GM06990 (cell line): ENCODE data around the gene MUC22.
"Not testable (repeated sequence)": the region's sequence is repeated elsewhere in the genome, so short reads cannot be mapped to it uniquely, and the experiment has no call there.

Experiments
- DNase-seq: peaks from one replicate; pipeline ENCODE4 v3.0.0-alpha.2; 2011; ENCODE audit not compliant: insufficient read length; ENCODE audit errors: extremely low read depth
- H3K27me3 ChIP-seq: replicated peaks from 2 replicates; pipeline ENCODE4 v1.6.0; 2011; ENCODE audit warnings: low read length; ENCODE audit not compliant: control insufficient read depth, insufficient read depth
- H3K36me3 ChIP-seq: 2 replicates; pipeline ENCODE4 v1.5.1; 2011; ENCODE audit warnings: low read length; ENCODE audit not compliant: control insufficient read depth, insufficient read depth
- H3K4me3 ChIP-seq: replicated peaks from 2 replicates; pipeline ENCODE4 v1.5.1; 2011; ENCODE audit warnings: low read depth, mild to moderate bottlenecking, control low read depth, low read length
- CTCF ChIP-seq: IDR thresholded peaks from 2 replicates; pipeline ENCODE4 v1.5.1; 2011; ENCODE audit warnings: low read length, control low read depth, mild to moderate bottlenecking, inconsistent platforms; ENCODE audit not compliant: insufficient read depth, poor library complexity, severe bottlenecking

The MUC22 gene

DNA sequence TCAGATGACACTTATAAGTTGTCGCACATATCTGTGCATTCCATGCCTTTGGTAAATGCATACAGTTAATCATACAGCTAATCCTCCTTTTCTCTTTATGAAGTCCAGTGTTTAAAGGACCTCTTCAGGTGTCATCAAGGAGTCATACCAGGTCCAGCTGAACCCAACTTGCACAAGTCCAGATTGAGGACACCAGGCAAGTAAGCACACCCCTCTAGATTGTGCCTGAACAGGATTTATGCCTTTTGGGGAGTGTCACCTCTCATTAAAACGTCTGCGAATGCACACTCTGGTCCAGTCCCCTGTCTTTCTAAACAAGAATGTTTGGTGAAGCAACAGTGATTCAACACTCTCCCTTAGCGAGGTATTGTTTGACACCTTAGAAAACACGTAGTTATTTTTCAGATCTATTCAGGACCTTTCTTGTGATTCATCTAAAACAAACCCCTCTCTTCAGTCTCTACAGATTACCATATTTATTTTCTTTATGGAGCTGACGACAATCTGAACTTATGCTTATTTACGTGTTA, 53.7 kb downstream of the MUC22 start:
- TF ChIP-seq CTCF = no peak
- H3K36me3 ChIP-seq = peaks cover 2% of the 10 kb centered on the region
- no peak for DNase-seq
- no peaks in the 10 kb centered on the region for H3K27me3 ChIP-seq
- no peak overlapping the region for H3K4me3 ChIP-seq

DNA sequence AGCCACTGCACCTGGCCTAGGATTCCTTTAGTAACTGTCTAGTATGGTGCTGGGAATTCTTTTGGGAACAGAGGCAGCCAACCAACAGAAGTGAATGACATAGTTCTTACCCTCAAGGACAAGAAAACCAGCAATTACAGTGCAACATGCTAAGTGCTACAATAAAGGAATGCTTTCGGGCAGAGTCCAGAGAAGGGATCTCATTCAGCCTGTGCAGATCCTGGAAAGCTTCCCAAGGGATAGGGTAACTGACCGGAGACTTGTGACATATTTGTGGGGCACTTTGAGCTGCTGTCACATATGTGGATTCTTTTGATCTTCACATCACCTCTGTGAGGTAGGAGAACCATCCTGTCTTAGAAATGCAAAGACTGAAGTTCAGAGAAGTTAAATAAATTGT, 55.3 kb downstream of the MUC22 start:
- Histone ChIP-seq H3K36me3 (peaks cover 2% of the 10 kb centered on the region; the same call in 1 of the 2 replicates), H3K4me3 (no peak overlapping the region), H3K27me3 (no peaks in the 10 kb centered on the region)
- no peak for TF ChIP-seq CTCF
- DNase-seq = no peak

GRCh38 chr6:31067028-31067427, 56.8 kb downstream of the MUC22 start:
- H3K27me3 ChIP-seq = not testable (repeated sequence)

DNA sequence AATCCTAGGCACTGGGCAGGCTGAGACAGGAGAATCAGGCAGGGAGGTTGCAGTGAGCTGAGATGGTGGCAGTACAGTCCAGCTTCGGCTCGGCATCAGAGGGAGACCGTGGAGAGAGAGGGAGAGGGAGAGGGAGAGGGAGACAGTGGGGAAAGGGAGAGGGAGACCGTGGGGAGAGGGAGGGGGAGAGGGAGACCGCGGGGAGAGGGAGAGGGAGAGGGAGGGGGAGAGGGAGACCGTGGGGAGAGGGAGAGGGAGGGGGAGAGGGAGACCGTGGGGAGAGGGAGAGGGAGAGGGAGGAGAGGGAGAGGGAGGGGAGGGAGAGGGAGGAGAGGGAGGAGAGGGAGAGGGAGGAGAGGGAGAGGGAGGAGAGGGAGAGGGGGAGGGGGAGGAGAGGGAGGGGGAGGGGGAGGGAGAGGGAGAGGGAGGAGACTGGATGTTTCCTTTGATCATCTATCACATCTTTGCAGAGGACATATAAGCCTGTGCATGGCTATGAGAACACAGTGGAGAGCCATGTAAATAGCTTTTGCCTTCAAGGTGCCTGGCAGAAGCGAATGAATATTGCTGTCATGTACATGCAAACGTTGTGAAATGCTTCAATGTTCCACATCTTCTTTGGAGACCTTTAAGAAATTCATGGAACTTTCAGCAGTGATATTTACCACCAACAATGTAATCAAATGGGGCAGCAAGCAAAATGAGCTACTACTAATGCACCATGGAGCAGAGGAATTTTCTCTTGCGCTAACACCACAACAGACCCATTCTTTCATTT, 57.8 kb downstream of the MUC22 start:
- not testable (repeated sequence) for H3K36me3 ChIP-seq, DNase-seq, H3K27me3 ChIP-seq, H3K4me3 ChIP-seq

More at GRCh38 chr6:31067028-31067427, 56.8 kb downstream of the MUC22 start:
- not testable (repeated sequence) for DNase-seq, H3K36me3 ChIP-seq, H3K4me3 ChIP-seq

- Histone ChIP-seq H3K36me3 (no peaks in the 10 kb centered on the region), H3K27me3 (no peaks in the 10 kb centered on the region), H3K4me3 (no peak overlapping the region)
- peak; percentile 59 for DNase-seq
- TF ChIP-seq CTCF = peak; percentile 96
Measured at GRCh38 chr6:31068669-31069340, 58.5 kb downstream of the MUC22 start.

- TF ChIP-seq CTCF = peak; percentile 49
- no peaks in the 10 kb centered on the region for H3K27me3 ChIP-seq
- no peaks in the 10 kb centered on the region for H3K36me3 ChIP-seq
- no peak for DNase-seq
- H3K4me3 ChIP-seq = no peak overlapping the region
Measured at GRCh38 chr6:31070711-31071197, 60.5 kb downstream of the MUC22 start.
